SK-N-SH (cell line): ENCODE measurements around the gene TTC6. TPM values are rescaled to one million over a fixed set of nuclear protein-coding genes. Genes with fewer than 3 reads are reported as not detected.

Source experiments
- CTCF ChIA-PET: fragments of 300-600, 350-600 bp; formaldehyde crosslinking; extraction: SDS; loops from one replicate; lab custom pipeline; 2021; lab: Yijun Ruan, JAX
- POLR2A ChIA-PET: fragments of 350-600 bp; sonication (Branson Sonifier 250); formaldehyde crosslinking; extraction: SDS; loops from one replicate; lab custom pipeline; 2020; ENCODE audit warnings: antibody characterized with exemption, inconsistent platforms; lab: Yijun Ruan, JAX
- DNase-seq: peaks from one replicate; pipeline ENCODE4 v3.0.0; 2012
- H2AFZ ChIP-seq: fragments of 200-600 bp; sonication (generic); 2 replicates; pipeline ENCODE4 v1.8.1; 2016; ENCODE audit warnings: antibody characterized with exemption, mild to moderate bottlenecking, low read depth
- H3F3A ChIP-seq: fragments of 200-600 bp; sonication (generic); replicated peaks from 2 replicates; pipeline ENCODE3; 2016; ENCODE audit warnings: antibody characterized with exemption, mild to moderate bottlenecking; ENCODE audit not compliant: insufficient read depth
- H3K27ac ChIP-seq, 2 experiments: fragments of 200-500 bp in 1 of 2; fragments of 200-600 bp in 1 of 2; sonication (Bioruptor generic) in 1 of 2; sonication (generic), shearing (Covaris generic) in 1 of 2; 2 replicates each; pipeline versions ENCODE4 v1.5.1 to v1.6.1; 2014 to 2016; ENCODE audit warnings: low read depth in 2 of 2, inconsistent platforms in 1 of 2, low read length in 1 of 2, mild to moderate bottlenecking in 1 of 2, mixed read lengths in 1 of 2
- H3K27me3 ChIP-seq: fragments of 200-600 bp; sonication (generic), shearing (Covaris generic); 2 replicates; pipeline ENCODE4 v1.6.1; 2016; ENCODE audit warnings: mixed run types; ENCODE audit not compliant: insufficient read depth
- H3K36me3 ChIP-seq, 2 experiments: fragments of 200-500 bp in 1 of 2; fragments of 200-600 bp in 1 of 2; sonication (Bioruptor generic) in 1 of 2; sonication (generic) in 1 of 2; replicated peaks in 1 of 2; 2 replicates each; pipeline versions ENCODE3 to v1.5.1; 2014 to 2016; ENCODE audit warnings: low read length in 1 of 2, mild to moderate bottlenecking in 1 of 2; ENCODE audit not compliant: insufficient read depth in 2 of 2, control insufficient read depth in 1 of 2
- H3K4me1 ChIP-seq, 2 experiments: fragments of 200-500 bp in 1 of 2; fragments of 200-600 bp in 1 of 2; sonication (Bioruptor generic) in 1 of 2; sonication (generic), shearing (Covaris generic) in 1 of 2; 2 replicates each; pipeline versions ENCODE4 v1.5.1 to v1.6.1; 2014 to 2016; ENCODE audit warnings: low read depth in 1 of 2, low read length in 1 of 2, mixed run types in 1 of 2; ENCODE audit not compliant: insufficient read depth in 2 of 2, control insufficient read depth in 1 of 2
- H3K4me2 ChIP-seq: fragments of 200-600 bp; sonication (generic), shearing (Covaris generic); 2 replicates; pipeline ENCODE4 v1.6.1; 2017; ENCODE audit warnings: mixed run types
- H3K4me3 ChIP-seq, 2 experiments: fragments of 200-500 bp in 1 of 2; fragments of 200-600 bp in 1 of 2; sonication (Bioruptor generic) in 1 of 2; sonication (generic), shearing (Covaris generic) in 1 of 2; 2 replicates each; pipeline versions ENCODE4 v1.5.1 to v1.8.1; 2014 to 2016; ENCODE audit warnings: low read depth in 2 of 2, inconsistent platforms in 1 of 2, low read length in 1 of 2, mild to moderate bottlenecking in 1 of 2, mixed read lengths in 1 of 2, moderate library complexity in 1 of 2
- H3K79me2 ChIP-seq: fragments of 200-600 bp; sonication (generic); 2 replicates; pipeline ENCODE4 v1.8.1; 2017; ENCODE audit warnings: mild to moderate bottlenecking; ENCODE audit not compliant: insufficient read depth
- H3K9ac ChIP-seq: fragments of 200-600 bp; sonication (generic); 2 replicates; pipeline ENCODE4 v1.6.1; 2017; ENCODE audit warnings: mixed run types
- H3K9me2 ChIP-seq: fragments of 200-600 bp; sonication (generic); 2 replicates; pipeline ENCODE4 v1.6.1; 2017; ENCODE audit warnings: mixed run types
- H3K9me3 ChIP-seq: fragments of 200-600 bp; sonication (generic); 2 replicates; pipeline ENCODE4 v1.6.1; 2017; ENCODE audit warnings: mixed run types, mild to moderate bottlenecking, moderate library complexity
- H4K20me1 ChIP-seq: fragments of 200-600 bp; sonication (generic); 2 replicates; pipeline ENCODE4 v1.6.1; 2017; ENCODE audit warnings: mild to moderate bottlenecking, mixed run types; ENCODE audit not compliant: insufficient read depth
- CHD2 ChIP-seq: fragments of 150-350 bp; IDR thresholded peaks from 2 replicates; pipeline ENCODE4 v1.6.1; 2018; ENCODE audit warnings: low read length; ENCODE audit not compliant: partially characterized antibody
- ELF1 ChIP-seq: IDR thresholded peaks from 2 replicates; pipeline ENCODE4 v1.4.0; 2012
- EZH2phosphoT487 ChIP-seq: fragments of 200-600 bp; sonication (generic); IDR thresholded peaks from 2 replicates; pipeline ENCODE4 v1.6.1; 2017; ENCODE audit warnings: low read depth, mixed run types, mild to moderate bottlenecking, antibody characterized with exemption, moderate library complexity, borderline replicate concordance
- FOSL2 ChIP-seq: IDR thresholded peaks from 2 replicates; pipeline ENCODE4 v1.4.0; 2012; ENCODE audit warnings: low read depth, mild to moderate bottlenecking, moderate library complexity, borderline replicate concordance
- FOXM1 ChIP-seq: IDR thresholded peaks from 2 replicates; pipeline ENCODE4 v1.4.0; 2012; ENCODE audit warnings: low read depth, mild to moderate bottlenecking
- GABPA ChIP-seq: IDR thresholded peaks from 2 replicates; pipeline ENCODE4 v1.4.0; 2012; ENCODE audit warnings: low read depth, mild to moderate bottlenecking
- MAX ChIP-seq: IDR thresholded peaks from 2 replicates; pipeline ENCODE4 v1.4.0; 2012; ENCODE audit warnings: low read depth
- MXI1 ChIP-seq: IDR thresholded peaks from 2 replicates; pipeline ENCODE4 v1.6.1; 2012; ENCODE audit warnings: mild to moderate bottlenecking, low read depth, low read length, improper control_type of control experiment
- NFIC ChIP-seq: IDR thresholded peaks from 2 replicates; pipeline ENCODE4 v1.4.0; 2012; ENCODE audit warnings: borderline replicate concordance
- NRF1 ChIP-seq: IDR thresholded peaks from 2 replicates; pipeline ENCODE4 v1.6.1; 2012; ENCODE audit warnings: low read depth, mild to moderate bottlenecking, low read length
- POLR2AphosphoS5 ChIP-seq: IDR thresholded peaks from 2 replicates; pipeline ENCODE4 v1.6.1; 2012; ENCODE audit warnings: low read depth, low read length
- RAD21 ChIP-seq: IDR thresholded peaks from 2 replicates; pipeline ENCODE4 v1.6.1; 2012; ENCODE audit warnings: mild to moderate bottlenecking, low read length
- REST ChIP-seq: IDR thresholded peaks from 2 replicates; pipeline ENCODE4 v1.6.1; 2012; ENCODE audit warnings: mild to moderate bottlenecking, low read depth, low read length, moderate library complexity
- SIN3A ChIP-seq: IDR thresholded peaks from 2 replicates; pipeline ENCODE4 v1.6.1; 2012; ENCODE audit warnings: low read depth, mild to moderate bottlenecking, low read length, moderate library complexity, borderline replicate concordance
- TEAD4 ChIP-seq: IDR thresholded peaks from 2 replicates; pipeline ENCODE4 v1.4.0; 2012; ENCODE audit warnings: mild to moderate bottlenecking, borderline replicate concordance; ENCODE audit not compliant: insufficient read depth
- USF1 ChIP-seq: IDR thresholded peaks from 2 replicates; pipeline ENCODE4 v1.4.0; 2012; ENCODE audit warnings: low read depth, borderline replicate concordance
- YY1 ChIP-seq: IDR thresholded peaks from 2 replicates; pipeline ENCODE4 v1.4.0; 2012; ENCODE audit warnings: low read depth, mild to moderate bottlenecking
- ZBTB33 ChIP-seq: IDR thresholded peaks from 2 replicates; pipeline ENCODE4 v1.4.0; 2012; ENCODE audit warnings: low read depth, borderline replicate concordance
- WGBS: methylation state at CpG from one replicate; pipeline ENCODE4 v1.1.6; 2017; ENCODE audit warnings: low lambda C conversion rate; 5-methylcytosine and 5-hydroxymethylcytosine counted together
- polyA plus RNA-seq, 3 experiments: library from polyadenylated mRNA; depleted of rRNA; stranded (reverse); fragments of >200 nt; gene quantifications; 2 replicates each; pipeline ENCODE4 v1.2.3, GENCODE V29; 2012

The TTC6 gene
- polyA plus RNA-seq, 1 of the 3 experiments (the other 2 are of a cell fraction): not detected

GRCh38 chr14:37615582-37616289 lies 20.3 kb downstream of the TTC6 start:
- Histone ChIP-seq H2AFZ (no peak overlapping the region), H3K9me2 (no peaks in the 10 kb centered on the region), H3K9me3 (no peaks in the 10 kb centered on the region), H3K36me3 (no peaks in the 10 kb centered on the region), H3K27me3 (no peaks in the 10 kb centered on the region; the same call in 1 of the 2 replicates), H3K27ac (no peak overlapping the region), H3K4me1 (no peaks in the 10 kb centered on the region), H4K20me1 (no peaks in the 10 kb centered on the region), H3F3A (no peaks in the 10 kb centered on the region), H3K79me2 (no peaks in the 10 kb centered on the region), H3K9ac (no peak overlapping the region), H3K4me2 (no peak overlapping the region), H3K4me3 (no peak overlapping the region)
- ChIA-PET POLR2A (no interaction called here), CTCF (no interaction called here)
- WGBS: 17% methylated on average over 3 of the region's 3 CpGs
- no peak for DNase-seq
- TF ChIP-seq NRF1: no peak
- no peak for TF ChIP-seq ELF1
- no peak for TF ChIP-seq GABPA
- TF ChIP-seq NFIC: no peak
- TF ChIP-seq USF1: no peak
- no peak for TF ChIP-seq RAD21
- no peak for TF ChIP-seq CHD2
- no peak for TF ChIP-seq YY1
- no peak for TF ChIP-seq FOXM1
- TF ChIP-seq TEAD4: no peak
- no peak for TF ChIP-seq POLR2AphosphoS5
- TF ChIP-seq MAX: no peak
- no peak for TF ChIP-seq FOSL2
- TF ChIP-seq ZBTB33: no peak
- no peak for TF ChIP-seq REST
- TF ChIP-seq SIN3A: no peak
- no peak for TF ChIP-seq EZH2phosphoT487
- TF ChIP-seq MXI1: no peak
